Activated CD8-positive, alpha-beta memory T cell treated with anti-CD3 and anti-CD28 coated beads, Interleukin-2, amount 50 U/mL, for 1 hour (primary cell): ENCODE results near the gene AFF3.

Source experiments
- DNase-seq: peaks from one replicate; pipeline ENCODE4 v3.0.0-alpha.2; 2020; ENCODE audit errors: extremely low read depth

Gene AFF3

DNA sequence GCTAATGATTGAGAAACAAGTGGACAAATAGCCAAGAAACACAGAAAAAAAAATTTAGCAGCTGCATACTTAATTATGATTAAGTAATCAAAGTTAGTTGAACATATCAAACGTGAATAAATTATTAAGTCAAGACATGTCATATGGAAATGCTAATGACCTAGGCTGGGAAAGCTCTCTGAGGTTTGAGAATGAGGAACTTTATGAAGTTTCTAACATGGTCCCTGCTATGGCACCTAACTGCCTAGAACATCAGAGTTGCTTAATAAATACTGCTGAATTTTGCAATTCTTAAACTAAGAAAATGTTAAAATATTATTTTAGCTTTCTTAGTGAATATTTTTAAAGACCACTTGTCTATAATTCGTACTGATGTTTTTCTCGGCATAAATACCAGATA is 99.8 kb downstream of the AFF3 start:
- DNase-seq, result no peak

DNA sequence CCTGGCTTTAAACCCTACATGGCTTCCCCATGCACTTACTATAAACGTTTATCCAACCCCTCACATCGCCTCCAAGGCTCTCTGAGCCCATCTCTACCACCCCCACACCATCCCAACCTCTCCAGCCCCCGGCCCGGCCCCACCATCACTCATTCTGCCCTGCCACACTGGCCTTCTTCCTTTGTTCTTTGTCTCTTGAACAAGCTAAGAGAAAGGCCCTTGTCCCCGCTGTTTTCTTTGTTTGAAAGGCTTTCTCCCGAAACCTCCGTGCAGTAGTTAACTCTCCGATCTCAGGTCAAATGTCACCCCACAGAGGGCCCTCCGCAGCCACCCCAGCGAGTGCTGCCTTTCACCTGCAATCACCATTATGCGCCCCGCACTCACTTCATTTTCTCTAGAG is 100.4 kb downstream of the AFF3 start:
- no peak for DNase-seq

DNA sequence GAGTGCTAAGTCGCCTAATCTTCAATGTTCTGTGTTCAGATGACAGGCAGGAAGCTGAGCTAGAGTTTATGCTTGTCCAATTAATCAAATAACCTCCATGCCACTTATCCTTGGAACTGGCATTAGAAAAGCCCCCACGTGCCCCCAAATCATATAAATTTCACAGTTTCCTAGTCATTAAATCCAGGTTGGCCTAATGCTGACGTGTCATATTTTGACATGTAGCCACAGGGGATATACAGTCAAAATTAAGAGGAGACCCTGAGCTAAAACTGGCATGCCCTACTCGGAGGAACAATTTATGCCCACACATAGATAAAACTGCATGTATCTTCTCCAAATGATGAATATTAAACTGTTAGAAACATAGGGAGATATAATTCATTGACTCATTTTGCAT is 101.0 kb downstream of the AFF3 start:
- DNase-seq, result no peak

DNA sequence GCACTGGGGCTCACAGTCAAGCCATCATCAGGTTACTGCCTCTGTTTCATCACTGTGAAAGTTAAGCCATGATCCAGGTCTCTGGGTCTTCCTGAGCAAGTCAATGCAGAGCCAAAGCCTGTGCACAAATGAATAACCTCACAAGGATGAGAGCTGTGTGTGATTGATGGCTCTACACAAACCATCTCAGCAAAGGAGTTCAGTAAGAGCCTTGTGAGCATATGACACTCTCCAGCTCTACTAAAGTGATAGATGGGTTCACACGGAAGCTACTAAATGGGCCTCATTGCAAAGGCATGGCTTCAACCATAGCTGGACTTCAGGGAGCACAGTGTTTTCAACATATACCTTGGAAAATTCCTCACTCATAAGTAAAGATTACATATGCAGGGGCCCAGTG is 101.5 kb downstream of the AFF3 start:
- no peak for DNase-seq

DNA sequence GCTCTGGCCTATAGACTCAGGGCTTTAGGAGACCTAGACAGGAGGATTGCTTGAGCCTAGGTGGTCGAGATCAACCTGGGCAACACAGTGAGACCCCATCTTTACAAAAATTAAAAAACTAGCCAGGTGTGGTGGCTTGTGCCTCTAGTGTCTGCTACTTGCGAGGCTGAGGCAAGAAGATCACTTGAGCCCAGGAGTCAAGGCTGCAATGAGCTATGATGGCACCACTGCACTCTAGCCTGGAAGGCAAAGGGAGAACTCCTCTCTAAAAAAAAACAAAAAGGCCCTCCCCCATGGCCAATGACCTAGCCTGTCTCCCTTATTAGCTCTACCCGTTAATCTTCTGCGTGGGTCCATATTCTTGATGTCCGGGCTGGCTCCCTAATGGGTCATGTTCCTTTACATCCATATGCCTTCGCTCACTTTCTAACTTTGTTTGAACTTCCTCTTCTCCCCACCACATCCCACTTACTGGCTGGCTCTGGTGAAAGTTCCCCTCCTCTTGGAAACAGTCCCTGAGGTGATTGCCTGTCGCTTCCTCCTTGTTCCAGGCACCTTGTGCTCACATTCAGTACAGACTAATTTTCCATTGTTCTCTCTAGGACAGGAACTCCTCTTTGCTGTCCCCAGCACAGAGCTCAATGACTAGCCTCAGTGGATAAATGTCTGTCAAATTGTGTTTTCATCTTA is 103.0 kb downstream of the AFF3 start:
- no peak for DNase-seq

DNA sequence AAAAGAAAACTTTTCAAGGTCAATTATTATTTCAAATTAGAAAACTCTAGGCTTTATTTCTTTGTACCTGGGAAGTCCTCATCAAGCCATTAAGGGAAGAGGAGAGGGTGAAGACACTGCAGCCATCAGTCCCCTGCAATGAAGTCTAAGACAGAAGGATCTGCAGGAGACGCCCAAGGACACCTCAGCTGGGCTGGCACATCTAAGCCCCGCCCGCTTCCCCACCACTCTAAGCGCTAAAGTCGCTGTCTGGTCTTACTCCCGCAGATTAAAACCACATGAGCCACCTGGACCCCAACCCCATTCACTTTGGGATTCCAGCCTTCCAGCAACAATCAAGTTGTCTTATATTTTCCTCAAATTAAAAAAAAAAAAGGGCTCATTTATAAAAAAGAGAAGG is 104.4 kb downstream of the AFF3 start:
- DNase-seq, result no peak

DNA sequence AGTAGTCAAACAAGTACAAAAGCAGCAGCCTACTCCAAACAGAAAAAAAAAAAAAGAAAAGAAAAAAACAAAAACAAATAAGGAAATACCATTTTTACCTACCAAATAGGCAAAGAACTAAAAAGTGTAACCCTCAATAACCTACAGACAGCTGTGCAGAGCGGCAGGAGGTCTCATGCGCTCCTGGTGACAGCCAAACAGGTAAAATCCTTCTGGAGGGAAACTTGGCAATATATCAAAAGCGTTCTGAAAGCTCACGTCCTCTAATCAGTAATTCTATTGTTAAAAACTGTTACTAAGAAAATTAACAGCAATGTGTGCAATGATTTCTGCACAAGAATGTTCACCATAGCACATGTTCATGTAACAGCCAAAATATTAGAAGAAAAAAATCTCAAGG is 105.6 kb downstream of the AFF3 start:
- DNase-seq, result no peak

DNA sequence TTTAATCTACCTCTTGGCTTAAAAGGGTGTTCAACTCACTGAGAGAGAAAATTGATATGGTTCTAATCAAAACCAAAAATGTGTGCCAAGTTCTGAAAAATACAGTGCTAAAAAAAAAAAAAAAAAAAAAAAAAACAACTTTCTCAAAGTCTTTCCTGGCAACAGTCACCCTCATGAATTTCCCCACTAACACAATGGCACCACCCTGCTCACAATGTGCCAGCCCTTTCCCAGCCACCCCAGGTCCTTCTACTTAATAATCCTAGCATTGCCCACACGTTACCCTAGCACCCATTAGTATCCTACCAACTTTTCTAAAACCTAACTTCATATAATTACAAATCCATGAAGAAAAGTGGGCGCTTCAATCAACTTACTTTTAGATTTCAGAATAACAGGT is 106.4 kb downstream of the AFF3 start:
- no peak for DNase-seq

DNA sequence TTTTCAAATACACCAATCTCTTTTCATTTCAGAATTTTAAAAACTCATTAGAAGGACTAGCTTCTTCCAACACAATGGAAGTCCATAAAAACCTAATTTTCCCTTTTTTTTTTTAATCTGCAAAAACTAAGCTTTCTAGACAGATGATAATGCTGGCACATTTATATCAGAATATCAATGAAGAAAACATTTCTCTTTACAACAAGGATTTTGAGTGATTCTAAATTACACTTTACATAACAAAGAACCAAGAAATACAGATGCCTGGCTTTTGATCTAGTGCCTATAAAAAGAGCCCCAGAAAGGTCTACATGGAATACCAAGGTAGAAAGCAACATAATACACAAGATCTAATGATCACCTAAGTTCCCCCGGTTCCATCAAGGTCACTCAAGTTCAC is 108.0 kb downstream of the AFF3 start:
- DNase-seq, result no peak

DNA sequence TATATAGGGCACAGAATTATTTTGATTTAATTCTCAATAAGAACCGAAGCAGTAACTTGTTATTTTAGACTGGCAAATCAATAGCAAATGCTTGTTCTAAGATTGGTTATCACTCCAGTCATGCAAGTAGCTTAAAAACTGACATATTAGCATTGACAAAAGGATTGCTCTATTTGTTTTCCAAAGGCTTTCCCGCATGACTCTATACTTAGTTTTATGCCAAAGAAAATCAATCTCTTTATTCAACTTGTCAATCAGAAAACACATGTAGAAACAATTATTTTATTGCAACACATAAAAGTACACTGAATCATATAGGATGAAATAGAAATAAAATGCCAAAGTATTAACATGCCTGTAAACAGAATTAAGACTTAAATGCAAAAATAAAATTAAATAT is 108.4 kb downstream of the AFF3 start:
- DNase-seq, result no peak

DNA sequence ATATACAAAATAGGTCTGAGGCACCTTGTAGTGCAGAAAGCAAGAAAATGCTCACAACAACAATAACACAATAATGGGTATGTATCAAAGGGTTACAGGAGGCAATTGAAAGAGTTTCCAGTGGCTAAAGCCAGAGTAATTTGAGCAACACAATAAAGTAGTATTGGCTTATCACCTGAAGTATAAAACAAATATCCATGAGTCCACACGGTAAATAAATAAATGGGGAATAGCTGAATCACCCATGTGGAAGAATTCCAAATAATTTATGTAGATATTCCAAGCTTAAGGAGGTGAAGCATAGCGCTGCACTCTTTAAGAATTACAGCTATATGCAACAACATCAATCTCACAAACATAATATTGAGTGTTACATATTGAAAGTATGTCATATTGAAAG is 110.8 kb downstream of the AFF3 start:
- no peak for DNase-seq

DNA sequence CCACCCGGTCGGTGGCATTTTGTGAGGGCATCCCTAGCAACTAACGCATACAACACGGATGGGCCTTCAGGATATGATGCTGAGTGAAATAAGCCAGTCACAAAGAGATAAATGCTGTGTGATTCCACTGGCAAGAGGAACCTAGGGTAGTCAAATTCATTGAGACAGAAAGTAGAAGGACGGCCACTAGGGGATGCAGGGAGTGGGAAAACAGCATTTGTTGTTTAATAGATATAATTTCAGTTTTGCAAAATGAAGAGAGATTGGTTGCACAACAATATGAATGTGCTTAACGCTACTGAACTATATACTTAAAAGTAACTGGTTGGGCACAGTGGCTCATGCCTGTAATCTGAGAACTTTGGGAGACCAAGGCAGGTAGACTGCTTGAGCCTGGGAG is 112.9 kb downstream of the AFF3 start:
- DNase-seq, result no peak

DNA sequence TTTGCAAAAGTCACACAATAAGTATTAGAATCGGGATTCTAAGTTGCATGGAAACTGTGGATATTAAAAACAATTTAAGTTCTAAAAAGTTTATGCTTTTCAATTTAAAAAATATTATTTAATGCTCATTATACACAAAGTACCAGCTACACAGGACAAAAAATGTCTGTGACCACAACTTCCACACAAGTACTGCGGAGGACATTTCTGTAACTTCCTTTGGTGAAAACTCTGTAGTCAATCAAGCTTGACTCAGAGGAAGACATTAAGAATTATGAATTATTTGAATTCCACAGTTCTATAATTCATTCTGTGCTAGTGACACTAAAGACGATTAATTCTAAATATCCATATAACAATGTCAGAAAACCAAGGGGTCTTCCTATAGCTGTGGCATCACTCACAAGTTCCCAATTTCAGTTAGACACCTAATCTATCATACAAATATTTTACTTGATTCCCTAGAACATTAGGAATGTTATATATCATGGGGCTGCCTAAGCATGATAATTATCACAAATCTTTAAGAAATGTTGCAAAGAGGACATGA is 120.5 kb downstream of the AFF3 start:
- DNase-seq, result no peak

DNA sequence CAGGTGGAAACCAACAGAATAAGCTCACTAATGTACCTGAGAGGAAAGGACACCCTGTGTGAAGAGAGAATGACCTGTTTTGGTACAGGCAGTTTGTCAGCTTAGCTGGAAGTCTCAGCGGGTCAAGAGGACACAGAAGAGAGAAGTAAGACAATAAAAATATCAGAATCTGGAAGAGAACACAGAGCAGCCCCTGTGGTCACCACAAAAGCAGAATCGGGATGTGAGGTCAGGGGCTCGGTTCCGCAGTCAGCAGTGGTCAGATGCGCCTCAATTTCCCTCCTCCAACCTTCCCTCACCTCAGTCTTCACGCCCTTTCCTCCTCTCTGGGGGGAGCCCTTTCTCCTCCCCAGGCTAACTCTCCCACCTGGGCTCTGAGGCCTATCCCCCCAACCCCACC is 122.9 kb downstream of the AFF3 start:
- DNase-seq, result no peak

DNA sequence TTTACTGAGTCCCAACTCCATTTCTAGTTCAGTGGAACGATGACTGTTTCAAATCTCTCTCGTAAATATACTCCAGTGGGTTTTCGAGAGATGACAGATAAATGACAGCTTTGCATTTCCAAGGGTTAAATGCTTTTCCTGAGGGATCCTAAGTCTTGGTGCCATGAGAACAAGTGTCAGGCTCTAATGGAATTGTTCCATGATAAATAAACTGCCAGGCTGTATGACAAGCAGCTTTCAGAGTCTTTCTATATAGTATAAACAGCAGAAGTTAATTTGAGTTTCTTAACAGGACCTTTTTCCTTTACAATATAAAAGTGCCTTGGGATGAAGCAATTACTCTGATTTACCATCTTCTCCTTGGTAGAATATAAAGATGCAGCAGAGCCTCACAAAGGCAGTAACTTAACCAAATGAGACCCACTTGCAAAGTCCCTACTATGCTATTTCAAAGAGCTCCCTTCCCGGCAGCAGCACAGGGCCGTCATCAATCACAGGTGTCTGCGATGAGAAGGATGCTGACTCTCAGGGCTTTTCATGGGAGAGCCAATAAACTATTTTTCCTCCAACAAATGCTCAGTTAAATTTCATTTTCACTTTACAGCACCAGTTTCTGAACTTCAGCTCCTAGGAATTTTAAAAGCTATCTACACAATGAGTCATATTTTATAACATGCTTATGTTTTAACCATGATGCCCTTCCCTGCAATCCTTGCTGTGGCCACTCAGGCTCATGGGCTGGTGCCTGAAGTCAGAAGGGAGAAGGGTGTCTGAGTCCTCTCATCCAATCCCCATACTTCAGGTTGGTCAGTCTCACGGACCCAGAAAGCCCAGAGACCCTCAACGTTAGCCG is 123.8 kb downstream of the AFF3 start:
- DNase-seq, result no peak

DNA sequence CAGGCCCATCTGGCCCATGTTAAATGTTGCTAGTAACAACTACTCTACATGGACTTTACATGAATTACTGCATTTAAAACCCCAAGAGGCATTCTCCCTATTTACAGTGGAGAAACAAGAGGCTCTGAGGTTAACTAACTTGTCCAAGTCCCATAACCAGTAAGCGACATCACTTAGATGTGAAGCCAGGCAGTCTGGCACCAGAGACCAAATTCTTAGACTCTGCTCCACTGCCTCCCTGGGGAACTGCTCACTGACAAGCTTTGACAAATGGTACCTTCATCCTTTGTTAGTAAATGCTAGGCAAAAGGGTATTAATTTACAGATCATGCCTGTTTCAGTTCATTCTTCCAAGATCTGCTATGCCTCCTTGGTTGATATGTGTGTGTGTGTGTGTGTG is 124.8 kb downstream of the AFF3 start:
- DNase-seq, result no peak

DNA sequence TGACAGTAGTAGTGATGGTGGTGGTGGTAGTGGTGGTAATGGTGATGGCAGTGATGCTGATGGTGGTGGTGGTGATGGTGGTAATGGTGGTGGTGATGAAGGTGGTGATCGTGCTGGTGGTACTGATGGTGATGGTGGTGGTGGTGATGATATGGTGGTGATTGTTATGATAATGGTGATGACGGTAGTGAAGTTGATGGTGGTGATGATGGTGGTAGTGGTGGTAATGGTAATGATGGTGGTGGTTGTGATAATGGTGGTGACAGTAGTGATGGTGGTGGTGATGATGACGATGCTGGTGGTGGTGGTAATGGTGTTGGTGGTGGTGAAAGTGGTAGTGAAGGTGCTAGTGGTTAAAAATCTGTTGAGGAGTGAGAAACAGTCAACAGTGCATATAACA is 125.6 kb downstream of the AFF3 start:
- no peak for DNase-seq

DNA sequence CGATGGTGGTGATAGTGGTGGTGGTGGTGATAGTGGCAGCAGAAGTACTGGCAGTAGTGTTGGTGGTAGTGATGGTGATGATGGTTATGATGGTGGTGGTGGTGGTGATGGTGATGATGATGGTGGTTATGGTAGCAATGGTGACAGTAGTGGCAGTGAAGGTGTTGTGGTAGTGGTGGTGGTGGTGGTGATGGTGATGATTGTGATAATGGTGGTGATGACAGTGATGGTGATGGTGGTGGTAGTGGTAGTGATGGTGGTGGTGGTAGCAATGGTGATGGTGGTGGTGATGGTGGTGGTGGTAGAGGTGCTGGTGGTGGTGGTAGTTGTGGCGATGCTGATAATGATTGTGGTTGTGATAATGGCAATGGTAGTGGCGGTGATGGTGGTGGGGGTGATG is 126.5 kb downstream of the AFF3 start:
- no peak for DNase-seq

DNA sequence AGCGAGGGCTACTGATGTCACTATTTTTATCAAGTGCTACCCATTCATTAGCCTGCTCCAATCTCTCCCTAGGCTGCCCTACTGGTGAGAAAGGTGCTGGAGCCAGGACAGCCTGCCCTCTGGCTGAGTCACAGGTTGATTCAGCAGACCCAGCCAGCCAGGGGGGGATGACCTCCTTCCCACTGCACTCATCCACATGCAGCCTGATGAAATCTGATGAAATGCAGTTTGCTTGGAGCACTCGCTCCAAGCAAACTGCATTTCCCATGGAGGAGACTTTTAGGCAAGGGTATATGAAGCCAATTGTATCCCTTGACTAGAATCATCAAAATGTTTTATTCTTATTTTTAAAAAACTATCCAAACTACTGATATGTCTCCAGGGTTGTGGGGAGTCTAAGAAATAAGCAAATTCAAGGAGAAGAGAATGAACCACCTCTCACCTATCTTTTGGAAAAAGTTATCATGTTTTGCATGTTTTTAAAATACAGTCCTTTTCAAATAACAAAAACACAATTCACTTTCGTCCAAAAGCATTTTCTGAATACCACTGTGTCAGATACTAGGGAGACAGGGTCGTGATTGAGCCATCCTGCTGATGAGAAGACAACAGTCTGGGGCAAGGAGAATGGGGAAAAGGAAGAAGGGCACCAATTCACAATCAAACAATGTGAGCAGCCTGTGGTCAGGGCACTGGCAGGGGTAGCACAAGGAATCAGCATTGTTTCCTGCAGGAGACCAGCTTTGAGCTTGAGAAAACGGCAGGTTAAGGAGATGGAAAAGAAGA is 128.3 kb downstream of the AFF3 start:
- DNase-seq, result no peak

DNA sequence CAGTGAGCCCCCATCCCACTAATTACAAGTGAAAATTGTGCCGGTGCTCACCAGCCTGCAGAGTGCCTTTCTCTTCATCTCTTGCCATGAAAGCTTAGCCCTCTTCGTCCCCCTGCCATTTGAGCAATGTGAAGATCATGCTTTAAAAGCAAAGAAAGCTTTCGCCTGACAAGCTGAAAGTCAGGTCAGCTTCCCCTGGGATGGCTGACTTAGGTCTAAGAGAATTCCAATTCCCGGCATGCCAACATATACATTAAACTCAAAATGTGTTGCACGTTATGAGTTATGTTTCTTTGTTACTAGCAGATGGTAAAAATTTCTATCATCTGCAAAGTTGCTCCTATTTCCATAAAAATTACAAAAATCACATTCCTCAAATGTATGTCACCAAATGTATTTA is 129.8 kb downstream of the AFF3 start:
- no peak for DNase-seq

DNA sequence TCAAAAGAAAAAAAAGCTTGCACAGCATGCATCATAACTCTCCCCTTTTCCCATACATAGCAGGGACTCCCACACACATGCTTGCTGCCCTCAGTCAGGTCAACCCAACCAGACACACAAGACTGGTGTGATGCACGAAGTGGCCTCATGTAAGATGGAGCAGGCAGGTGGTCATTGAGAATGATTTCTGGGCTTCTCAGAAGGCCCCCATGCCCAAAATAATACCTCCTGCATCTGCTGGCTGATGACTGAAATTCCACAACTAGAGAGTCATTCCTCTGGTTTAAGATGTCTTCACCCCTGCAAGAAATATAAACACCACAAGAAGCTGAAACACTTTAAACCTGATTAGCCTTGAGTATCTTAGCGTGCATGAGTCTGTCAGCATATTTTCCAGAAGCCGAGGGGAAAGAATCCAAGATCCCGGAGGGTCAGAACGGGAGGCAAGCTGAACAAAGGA is 131.1 kb downstream of the AFF3 start:
- DNase-seq, result no peak

DNA sequence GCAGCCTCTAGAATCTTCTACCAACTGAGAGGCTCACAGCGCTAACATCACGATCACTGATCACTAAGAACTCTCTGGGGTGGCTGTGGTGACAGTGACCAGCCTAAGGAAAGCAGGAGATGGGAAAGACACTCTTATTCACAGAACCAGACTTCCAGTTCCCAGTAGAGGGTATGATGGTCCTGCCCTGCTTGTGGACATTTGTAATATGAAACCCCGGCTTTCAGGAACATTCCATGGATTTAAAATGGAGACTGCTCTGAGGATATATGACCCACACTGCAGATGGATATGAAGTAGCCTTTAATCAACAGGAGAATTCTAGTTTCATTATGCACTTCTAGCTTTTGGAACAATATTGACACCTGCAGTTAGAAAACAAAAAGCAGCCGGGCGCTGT is 131.8 kb downstream of the AFF3 start:
- DNase-seq, result no peak
